ENCODE data around the gene SSRP1. TPM values are rescaled to one million over a fixed set of nuclear protein-coding genes. Genes with fewer than 3 reads are reported as not detected.

Gene SSRP1
- total RNA-seq, 4 donors from 2014 or later, result 29.4 to 115 (median 75.3) TPM

- Histone ChIP-seq H3K36me3 (no peaks in the 10 kb centered on the region), H3K9me3 (no peaks in the 10 kb centered on the region), H3K27ac (peak overlapping the region; percentile 42 to 43), H3K4me3 (no peak overlapping the region), H3K4me1 (peaks cover 13 to 20% of the 10 kb centered on the region in 2 donors), H3K27me3 (no peaks in the 10 kb centered on the region)
- DNase-seq, result no peak
- intact Hi-C loops (cut with DNase I; ENCODE audit: low total_unique reads), result no loop called here
- no peak for TF ChIP-seq POLR2A (IDR thresholded peaks at IDR 0.05)
- no peak for TF ChIP-seq CTCF (IDR thresholded peaks at IDR 0.05)
Measured at GRCh38 chr11:57318178-57318577, 17.5 kb downstream of the SSRP1 start.

GRCh38 chr11:57316017-57316416 lies 19.7 kb downstream of the SSRP1 start:
- Histone ChIP-seq H3K27me3 (no peaks in the 10 kb centered on the region), H3K36me3 (no peaks in the 10 kb centered on the region), H3K9me3 (no peaks in the 10 kb centered on the region), H3K4me1 (peaks cover 26 to 27% of the 10 kb centered on the region in 2 donors), H3K27ac (peak overlapping the region; percentile 49 to 62), H3K4me3 (no peak overlapping the region)
- DNase-seq, result no peak
- intact Hi-C loops (cut with DNase I; ENCODE audit: low total_unique reads), result no loop called here
- TF ChIP-seq CTCF (IDR thresholded peaks at IDR 0.05), result no peak
- no peak for TF ChIP-seq POLR2A (IDR thresholded peaks at IDR 0.05)

- Histone ChIP-seq H3K27me3 (no peaks in the 10 kb centered on the region), H3K27ac (peak overlapping the region; percentile 49 to 62), H3K4me3 (no peak overlapping the region), H3K36me3 (no peaks in the 10 kb centered on the region), H3K4me1 (peaks cover 27 to 29% of the 10 kb centered on the region in 2 donors), H3K9me3 (no peaks in the 10 kb centered on the region)
- no peak for DNase-seq
- no peak for TF ChIP-seq CTCF (IDR thresholded peaks at IDR 0.05)
- TF ChIP-seq POLR2A (IDR thresholded peaks at IDR 0.05), result no peak
- intact Hi-C loops (cut with DNase I; ENCODE audit: low total_unique reads), result no loop called here
Measured at GRCh38 chr11:57315491-57315890, 20.2 kb downstream of the SSRP1 start.

GRCh38 chr11:57314221-57314973 lies 21.3 kb downstream of the SSRP1 start:
- H3K27ac ChIP-seq, result no peak overlapping the region
- no peak for DNase-seq
- H3K9me3 ChIP-seq, result no peaks in the 10 kb centered on the region
- intact Hi-C loops (cut with DNase I; ENCODE audit: low total_unique reads), result no loop called here
- no peak for TF ChIP-seq CTCF (IDR thresholded peaks at IDR 0.05)
- no peak overlapping the region for H3K4me3 ChIP-seq
- no peaks in the 10 kb centered on the region for H3K36me3 ChIP-seq
- H3K27me3 ChIP-seq, result no peaks in the 10 kb centered on the region
- peaks cover 27 to 28% of the 10 kb centered on the region in 2 donors for H3K4me1 ChIP-seq

- H3K4me3 ChIP-seq, result no peak overlapping the region
- intact Hi-C loops (cut with DNase I; ENCODE audit: low total_unique reads), result no loop called here
- TF ChIP-seq POLR2A (IDR thresholded peaks at IDR 0.05) (no peak), CTCF (IDR thresholded peaks at IDR 0.05) (no peak)
- peak overlapping the region; percentile 91 to 95 for H3K27ac ChIP-seq
- H3K9me3 ChIP-seq, result no peaks in the 10 kb centered on the region
- no peaks in the 10 kb centered on the region for H3K27me3 ChIP-seq
- no peak for DNase-seq
- peaks cover 25 to 28% of the 10 kb centered on the region in 2 donors for H3K4me1 ChIP-seq
- H3K36me3 ChIP-seq, result no peaks in the 10 kb centered on the region
Measured at GRCh38 chr11:57313788-57314135, 21.9 kb downstream of the SSRP1 start.

Data from uterus (tissue), 4 donors.